Vagina (tissue), 2 donors: Measurements from ENCODE around the gene SLC6A6.

Experiments used
- CTCF ChIP-seq, 3 experiments: fragments of 450-650 bp in 2 of 3; fragments of 200-600 bp in 1 of 3; sonication (generic) in 1 of 3; IDR thresholded peaks; one replicate each; pipeline ENCODE4 v1.5.1; 2017 to 2019; ENCODE audit warnings: antibody characterized with exemption in 3 of 3, mild to moderate bottlenecking in 2 of 3, moderate library complexity in 2 of 3
- POLR2A ChIP-seq, 2 donors: fragments of 450-650 bp; IDR thresholded peaks; one replicate each; pipeline ENCODE4 v1.6.1; 2017; ENCODE audit warnings: antibody characterized with exemption in 2 of 2, mild to moderate bottlenecking in 2 of 2, moderate library complexity in 2 of 2
- POLR2AphosphoS5 ChIP-seq, 2 donors: sonication (generic); formaldehyde crosslinking; IDR thresholded peaks; one replicate each; pipeline ENCODE4 v1.9.0; 2017; ENCODE audit warnings: antibody characterized with exemption in 2 of 2, mild to moderate bottlenecking in 2 of 2, low read depth in 1 of 2; ENCODE audit not compliant: insufficient read depth in 1 of 2

DNA sequence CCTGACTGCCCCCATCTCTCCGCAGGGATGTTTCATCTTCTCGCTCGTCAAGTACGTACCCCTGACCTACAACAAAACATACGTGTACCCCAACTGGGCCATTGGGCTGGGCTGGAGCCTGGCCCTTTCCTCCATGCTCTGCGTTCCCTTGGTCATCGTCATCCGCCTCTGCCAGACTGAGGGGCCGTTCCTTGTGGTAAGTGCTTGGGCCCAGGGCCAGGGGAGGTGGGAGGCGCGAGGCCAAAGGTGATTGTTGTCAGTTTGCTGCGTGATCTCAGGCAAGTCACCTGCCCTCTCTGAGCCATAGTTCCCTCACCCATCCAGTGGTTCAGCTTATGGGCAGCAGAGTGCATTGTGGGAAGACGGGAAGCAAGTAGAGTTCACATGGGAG is 79.2 kb downstream of the SLC6A6 start:
- no peak for TF ChIP-seq CTCF (IDR thresholded peaks at IDR 0.05)
- no peak for TF ChIP-seq POLR2A (IDR thresholded peaks at IDR 0.05)
- TF ChIP-seq POLR2AphosphoS5 (IDR thresholded peaks at IDR 0.05; ENCODE audit: insufficient read depth in 1 of 2, low read depth in 1 of 2): no peak
